ENCODE measurements around the gene ALK.

The ALK gene

GRCh38 chr2:29544031-29544430 is 377.4 kb downstream of the ALK start:
- H3K4me3 ChIP-seq (ENCODE audit: control insufficient read depth, low read depth, low read length), result no peak overlapping the region
- DNase-seq (ENCODE audit: low read depth), result no peak
- TF ChIP-seq CTCF (IDR thresholded peaks at IDR 0.05; ENCODE audit: control insufficient read depth, insufficient read depth, low read depth, low read length, missing control alignments), result no peak

GRCh38 chr2:29535188-29535587 is 386.2 kb downstream of the ALK start:
- no peak for DNase-seq (ENCODE audit: low read depth)
- no peak overlapping the region for H3K4me3 ChIP-seq (ENCODE audit: control insufficient read depth, low read depth, low read length)
- no peak for TF ChIP-seq CTCF (IDR thresholded peaks at IDR 0.05; ENCODE audit: control insufficient read depth, insufficient read depth, low read depth, low read length, missing control alignments)

GRCh38 chr2:29532436-29532835 is 388.9 kb downstream of the ALK start:
- no peak for TF ChIP-seq CTCF (IDR thresholded peaks at IDR 0.05; ENCODE audit: control insufficient read depth, insufficient read depth, low read depth, low read length, missing control alignments)
- DNase-seq (ENCODE audit: low read depth), result no peak
- H3K4me3 ChIP-seq (ENCODE audit: control insufficient read depth, low read depth, low read length), result no peak overlapping the region

GRCh38 chr2:29531626-29532025 is 389.8 kb downstream of the ALK start:
- no peak for DNase-seq (ENCODE audit: low read depth)
- H3K4me3 ChIP-seq (ENCODE audit: control insufficient read depth, low read depth, low read length), result no peak overlapping the region
- TF ChIP-seq CTCF (IDR thresholded peaks at IDR 0.05; ENCODE audit: control insufficient read depth, insufficient read depth, low read depth, low read length, missing control alignments), result no peak

- no peak for TF ChIP-seq CTCF (IDR thresholded peaks at IDR 0.05; ENCODE audit: control insufficient read depth, insufficient read depth, low read depth, low read length, missing control alignments)
- DNase-seq (ENCODE audit: low read depth), result no peak
- H3K4me3 ChIP-seq (ENCODE audit: control insufficient read depth, low read depth, low read length), result no peak overlapping the region
These were observed 391.1 kb downstream of the ALK start for GRCh38 chr2:29530281-29530680.

- DNase-seq (ENCODE audit: low read depth), result peak; percentile 16
- H3K4me3 ChIP-seq (ENCODE audit: control insufficient read depth, low read depth, low read length), result peak overlapping the region; percentile 11
- no peak for TF ChIP-seq CTCF (IDR thresholded peaks at IDR 0.05; ENCODE audit: control insufficient read depth, insufficient read depth, low read depth, low read length, missing control alignments)
These were observed 392.4 kb downstream of the ALK start for GRCh38 chr2:29528891-29529520.

GRCh38 chr2:29528371-29528770 is 393.0 kb downstream of the ALK start:
- TF ChIP-seq CTCF (IDR thresholded peaks at IDR 0.05; ENCODE audit: control insufficient read depth, insufficient read depth, low read depth, low read length, missing control alignments), result no peak
- DNase-seq (ENCODE audit: low read depth), result no peak
- H3K4me3 ChIP-seq (ENCODE audit: control insufficient read depth, low read depth, low read length), result no peak overlapping the region

Data from AG09309 (cell line).